GM21723 (cell line): ENCODE data around the gene DBX1.
"Not testable (repeated sequence)": the region's sequence is repeated elsewhere in the genome, so short reads cannot be mapped to it uniquely, and the experiment has no call there.

ENCODE experiments used
- ATAC-seq: cut with Tn5 transposase; IDR thresholded peaks from one replicate; pipeline ENCODE4 v1.9.1; 2021; ENCODE audit warnings: mild to moderate bottlenecking, moderate library complexity; ENCODE audit not compliant: unreplicated experiment

Gene DBX1

DNA sequence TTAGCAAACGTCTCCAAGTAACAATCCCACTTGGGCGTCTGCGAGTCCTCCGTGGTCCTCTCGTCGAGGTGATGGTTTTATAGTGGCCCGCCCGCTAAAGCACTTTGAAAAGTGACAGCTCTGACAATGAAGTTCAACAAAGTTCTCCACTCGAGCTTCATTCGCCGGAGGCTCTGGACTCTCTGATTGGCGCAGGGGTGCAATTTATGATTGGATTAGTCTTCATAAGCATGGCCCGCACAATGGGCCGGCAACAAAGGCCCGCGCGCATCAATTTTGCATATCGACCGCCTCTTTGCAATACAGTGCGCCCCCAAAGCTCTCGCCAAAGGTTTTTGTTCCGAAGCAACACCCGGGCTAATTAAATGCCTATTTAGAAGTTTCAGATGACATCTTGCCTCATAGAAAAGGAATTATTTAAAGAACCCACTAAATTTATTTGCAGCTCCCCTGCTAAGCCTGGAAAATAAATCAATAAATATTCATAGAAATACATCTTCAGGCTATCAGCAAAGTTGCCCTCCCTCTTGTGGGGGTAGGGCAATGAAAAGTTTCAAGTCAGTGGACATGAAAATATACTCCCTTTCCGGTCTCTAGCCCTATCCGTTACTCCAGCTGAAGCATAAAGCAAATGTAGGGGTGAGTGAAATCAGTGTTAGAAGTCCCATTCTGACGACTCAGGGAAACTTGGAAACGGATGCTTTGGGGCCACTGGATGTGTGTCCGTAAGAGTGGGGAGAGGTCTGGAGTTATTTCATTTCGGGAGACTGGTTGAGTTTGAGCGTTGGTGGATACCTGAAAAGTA is at the start of gene DBX1:
DBX1 (minus strand) TSS at position 51 of the 805 bp plus-strand sequence. CDS start 151 bp downstream, outside the sequence.
- no peak for ATAC-seq

GRCh38 chr11:20208622-20209111 is 48.4 kb upstream of the DBX1 start:
- no peak for ATAC-seq

- ATAC-seq = no peak
These were observed 47.7 kb upstream of the DBX1 start for GRCh38 chr11:20207781-20208621.

DNA sequence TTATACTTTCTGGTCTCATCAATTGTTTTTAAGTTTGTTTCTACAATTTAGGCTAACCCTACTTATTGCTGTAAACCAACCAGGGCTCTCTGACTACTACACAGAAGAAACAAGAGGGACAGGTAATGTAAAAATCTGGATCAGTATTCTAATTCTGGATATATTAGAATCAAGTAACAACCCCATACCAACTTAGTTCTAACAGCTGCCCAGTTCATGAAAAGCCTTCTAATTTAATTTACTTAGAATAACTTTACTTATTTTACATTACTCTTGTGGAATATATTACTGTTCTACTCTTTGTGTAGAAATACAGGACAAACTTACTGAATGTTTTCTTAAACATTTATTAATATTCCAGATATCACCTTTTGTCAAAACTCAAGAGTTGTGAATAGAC is 45.5 kb upstream of the DBX1 start:
- no peak for ATAC-seq

GRCh38 chr11:20204681-20205080 is 44.4 kb upstream of the DBX1 start:
- no peak for ATAC-seq

GRCh38 chr11:20203831-20204230 is 43.6 kb upstream of the DBX1 start:
- no peak for ATAC-seq

DNA sequence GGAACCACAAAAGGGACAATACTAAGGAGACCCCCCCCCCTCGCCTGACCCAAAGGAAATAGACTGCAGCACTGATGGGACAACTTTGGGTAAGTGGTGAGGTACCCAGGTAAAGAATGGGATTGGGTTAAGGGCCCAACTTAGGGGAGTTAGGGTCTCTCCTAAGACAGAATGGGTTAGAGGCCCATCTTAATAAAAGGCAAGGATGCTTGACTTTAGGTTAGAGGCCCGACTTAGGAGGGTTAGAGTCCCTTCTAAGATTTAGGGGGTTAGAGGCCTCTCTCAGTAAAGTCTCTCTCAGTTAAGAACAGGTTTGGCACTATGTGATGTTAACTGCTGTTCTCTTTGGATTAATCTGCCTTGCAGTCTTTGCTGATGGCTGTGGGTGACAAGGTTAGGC is 41.0 kb upstream of the DBX1 start:
- no peak for ATAC-seq

DNA sequence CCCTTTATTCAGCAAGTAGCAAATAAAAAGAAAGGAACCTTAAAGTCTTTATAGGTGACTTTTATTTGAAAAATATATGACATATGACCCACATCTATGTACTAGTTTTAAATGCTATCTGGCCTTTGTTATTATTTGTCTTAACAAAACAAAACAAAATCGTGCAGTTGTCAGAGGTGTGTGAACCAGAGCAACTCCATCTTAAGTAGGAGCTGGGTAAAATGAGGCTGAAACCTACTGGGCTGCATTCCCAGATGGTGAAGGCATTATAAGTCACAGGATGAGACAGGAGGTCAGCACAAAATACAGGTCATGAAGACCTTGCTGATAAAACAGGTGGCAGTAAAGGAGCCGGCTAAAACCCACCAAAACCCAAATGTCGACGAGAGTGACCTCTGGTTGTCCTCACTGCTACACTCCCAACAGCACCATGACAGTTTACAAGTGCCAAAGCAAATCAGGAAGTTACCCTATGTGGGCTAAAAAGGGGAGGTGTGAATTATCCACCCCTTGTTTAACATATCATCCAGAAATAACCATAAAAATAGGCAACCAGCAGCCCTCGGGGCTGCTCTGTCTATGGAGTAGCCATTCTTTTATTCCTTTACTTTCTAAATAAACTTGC is 40.2 kb upstream of the DBX1 start:
- not testable (repeated sequence) for ATAC-seq

DNA sequence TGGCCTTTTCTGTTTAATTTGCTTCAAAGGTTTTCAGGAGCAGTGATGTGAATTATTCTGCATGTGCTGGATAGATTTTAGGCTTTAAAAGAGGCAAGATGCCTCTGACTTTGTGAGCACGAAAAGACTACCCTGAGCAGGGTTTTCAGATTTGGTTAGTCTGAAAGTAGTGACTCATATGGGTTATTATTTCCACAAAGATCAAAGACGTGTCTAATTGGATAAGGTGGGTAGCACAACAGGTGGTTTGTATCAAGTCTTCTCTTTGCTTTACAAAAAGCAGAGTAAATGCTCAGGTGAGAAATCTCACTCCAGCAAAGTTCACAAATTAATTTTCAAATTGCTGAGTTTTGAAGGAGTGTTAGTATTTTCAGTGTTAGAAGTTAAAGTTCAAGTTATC is 37.6 kb upstream of the DBX1 start:
- no peak for ATAC-seq

DNA sequence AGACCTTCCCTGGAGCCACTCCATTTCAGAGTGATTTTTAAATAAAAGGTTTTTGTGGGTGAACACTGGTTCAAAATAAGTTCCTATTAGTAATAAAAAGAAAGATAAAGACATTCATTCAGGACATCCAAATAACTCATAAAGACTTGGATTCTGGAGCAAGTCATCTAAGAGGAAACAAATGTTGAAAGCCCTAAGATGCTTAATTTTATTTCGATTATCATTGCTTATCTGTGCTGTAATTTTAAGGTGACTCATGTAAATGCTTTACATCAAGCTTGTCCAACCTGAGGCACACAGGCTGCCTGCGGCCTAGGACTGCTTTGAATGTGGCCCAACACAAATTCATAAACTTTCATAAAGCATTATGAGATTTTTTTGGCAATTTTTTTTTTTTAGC is 34.2 kb upstream of the DBX1 start:
- no peak for ATAC-seq

DNA sequence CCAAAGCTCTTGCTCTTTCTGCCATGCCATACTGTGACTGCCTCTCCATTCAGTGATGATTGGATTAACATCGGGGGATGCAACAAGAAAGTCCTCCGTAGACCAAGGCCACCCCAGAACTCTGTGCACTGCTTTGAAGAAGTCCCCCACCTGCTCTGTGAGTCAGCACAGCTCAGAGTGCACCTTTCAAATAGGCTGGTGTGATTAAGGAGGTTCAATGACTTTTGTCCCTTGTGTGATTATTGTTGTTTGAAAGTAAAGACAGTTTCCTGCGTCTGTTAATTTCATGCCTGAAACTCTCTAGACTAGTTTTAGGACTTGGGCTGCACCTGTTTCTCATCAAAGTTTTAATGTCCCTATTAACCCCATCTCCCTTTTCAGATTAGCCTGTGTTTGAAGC is 33.0 kb upstream of the DBX1 start:
- ATAC-seq = no peak

DNA sequence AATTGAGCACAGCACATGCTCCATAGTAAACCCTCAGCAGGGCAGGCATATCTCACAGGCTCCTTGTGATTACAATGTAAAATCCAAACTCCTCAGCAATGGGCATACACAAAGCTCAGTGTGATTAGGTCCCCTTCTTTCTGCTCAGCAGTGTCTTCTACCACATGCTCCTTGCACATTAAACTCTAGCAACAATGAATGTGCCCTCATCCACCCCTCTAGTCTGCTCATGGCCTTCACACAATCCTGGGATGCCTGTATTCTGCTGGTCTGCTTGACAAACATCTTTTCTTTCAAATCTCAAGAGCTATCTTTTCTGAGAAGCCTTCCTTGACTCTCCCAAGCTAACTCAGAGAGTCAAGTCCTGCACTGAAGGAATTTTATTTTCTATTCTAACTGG is 32.4 kb upstream of the DBX1 start:
- ATAC-seq = no peak

- ATAC-seq = no peak
These were observed 31.9 kb upstream of the DBX1 start for GRCh38 chr11:20192151-20192550.

GRCh38 chr11:20178976-20179375 is 18.7 kb upstream of the DBX1 start:
- ATAC-seq = no peak

- no peak for ATAC-seq
These were observed 16.9 kb upstream of the DBX1 start for GRCh38 chr11:20177136-20177535.

- ATAC-seq = no peak
These were observed 12.6 kb upstream of the DBX1 start for GRCh38 chr11:20172721-20173447.

DNA sequence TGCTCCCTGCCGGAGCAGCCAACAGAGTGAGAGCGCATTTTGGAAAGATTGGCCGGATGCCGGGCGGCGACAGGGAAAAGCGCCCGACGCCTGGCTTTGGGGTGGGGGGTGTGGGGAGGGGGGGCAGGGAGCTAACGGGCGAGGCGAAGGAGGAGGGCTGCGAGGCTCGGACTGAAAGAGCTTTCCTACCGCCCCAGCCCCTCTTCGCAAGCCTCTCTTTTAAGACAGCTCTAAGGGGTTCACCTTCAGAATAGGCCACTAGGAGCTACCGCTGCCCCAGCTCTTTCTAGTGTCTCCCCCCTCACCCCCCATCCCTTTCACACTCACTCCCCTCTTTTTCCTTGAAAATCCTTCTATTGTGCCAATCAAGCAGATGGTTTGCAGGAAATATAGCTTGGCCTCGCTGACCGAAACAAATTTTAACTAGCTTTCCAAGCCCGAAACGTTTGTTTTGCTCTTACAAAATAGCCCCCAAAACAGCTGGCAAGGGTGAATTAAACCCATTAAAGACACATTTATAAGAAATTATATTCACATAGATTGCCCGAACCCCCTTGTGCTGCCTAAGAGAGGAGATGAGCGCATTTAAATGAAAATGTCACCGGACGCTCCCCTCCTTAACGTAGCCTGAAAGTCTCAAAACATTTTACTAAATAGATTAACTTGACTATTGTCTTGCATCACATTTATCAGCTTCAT is 3.7 kb upstream of the DBX1 start:
- no peak for ATAC-seq

DNA sequence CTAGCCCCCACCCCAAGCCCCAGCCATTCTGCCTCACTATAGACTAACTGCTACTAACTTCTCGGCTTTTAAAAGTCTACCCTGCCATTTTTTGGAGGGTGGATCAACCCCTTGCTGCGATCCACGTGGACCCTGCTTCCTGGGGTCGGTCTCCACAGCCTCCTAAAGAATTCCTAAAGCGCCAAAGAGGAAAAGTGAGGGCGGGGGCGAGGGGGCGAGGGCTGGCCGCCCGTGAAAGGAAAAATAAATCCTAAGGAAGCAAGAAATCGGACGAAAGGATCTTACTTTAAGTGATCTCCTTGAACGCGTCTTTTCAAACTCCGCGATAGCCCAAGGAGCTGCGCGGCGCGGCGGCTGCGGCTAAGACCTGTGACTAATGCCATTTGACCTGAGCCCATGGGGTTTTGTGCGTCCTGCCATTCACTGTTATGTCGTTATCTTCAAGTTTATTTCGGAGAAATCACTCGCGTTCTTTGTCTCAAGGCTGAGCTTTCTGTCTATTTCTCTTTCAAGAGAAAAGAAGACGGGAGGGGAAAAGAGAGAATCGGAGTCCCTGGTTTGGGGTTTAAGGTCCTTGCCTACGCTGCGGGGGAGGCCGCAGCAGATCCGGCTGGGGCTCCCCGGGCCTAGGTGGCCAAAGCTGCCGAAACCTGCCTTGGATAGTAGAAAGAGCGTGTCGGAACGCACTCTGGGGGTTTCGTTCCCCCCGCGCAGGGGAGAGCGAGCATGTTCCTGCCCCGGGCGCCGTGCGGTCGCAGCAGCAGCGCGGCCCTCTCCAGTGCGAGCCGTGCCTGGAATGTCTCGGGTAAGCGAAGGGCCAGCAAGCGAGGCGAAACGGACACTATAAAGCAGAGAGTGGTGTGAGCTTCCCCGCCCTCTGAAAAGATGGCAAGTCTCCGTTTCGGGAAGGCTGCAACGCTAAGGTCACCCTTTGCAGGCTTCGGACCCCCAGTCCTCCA is 2.8 kb upstream of the DBX1 start:
- ATAC-seq = no peak
